Activated CD4-positive, alpha-beta T cell treated with anti-CD3 and anti-CD28 coated beads for 48 hours (primary cell): ENCODE data around the gene CDH23.
A peak's percentile ranks its signal among the peaks of the same experiment; 100 is the strongest.

Experiments used
- DNase-seq: peaks from one replicate; pipeline ENCODE4 v3.0.0-alpha.2; 2020

The CDH23 gene

GRCh38 chr10:71521504-71522441 lies 125.1 kb downstream of the CDH23 start:
- DNase-seq: no peak

- DNase-seq: no peak
Measured at GRCh38 chr10:71522442-71523144, 125.9 kb downstream of the CDH23 start.

- no peak for DNase-seq
Measured at GRCh38 chr10:71523756-71524155, 127.0 kb downstream of the CDH23 start.

- no peak for DNase-seq
Measured at GRCh38 chr10:71525092-71525491, 128.4 kb downstream of the CDH23 start.

GRCh38 chr10:71525721-71526120 lies 129.0 kb downstream of the CDH23 start:
- no peak for DNase-seq

- no peak for DNase-seq
Measured at GRCh38 chr10:71526653-71527052, 129.9 kb downstream of the CDH23 start.

- DNase-seq: no peak
Measured at GRCh38 chr10:71527135-71527534, 130.4 kb downstream of the CDH23 start.

- no peak for DNase-seq
Measured at GRCh38 chr10:71528371-71529206, 131.9 kb downstream of the CDH23 start.

GRCh38 chr10:71529207-71529827 lies 132.6 kb downstream of the CDH23 start:
- no peak for DNase-seq

- DNase-seq: no peak
Measured at GRCh38 chr10:71530781-71531180, 134.1 kb downstream of the CDH23 start.

- peak; percentile 68 for DNase-seq
Measured at GRCh38 chr10:71531485-71532446, 135.0 kb downstream of the CDH23 start.

- DNase-seq: no peak
Measured at GRCh38 chr10:71532878-71533277, 136.2 kb downstream of the CDH23 start.

GRCh38 chr10:71533936-71534335 lies 137.2 kb downstream of the CDH23 start:
- DNase-seq: no peak

- DNase-seq: no peak
Measured at GRCh38 chr10:71534568-71535194, 138.0 kb downstream of the CDH23 start.

GRCh38 chr10:71536332-71536731 lies 139.6 kb downstream of the CDH23 start:
- DNase-seq: no peak

- DNase-seq: no peak
Measured at GRCh38 chr10:71537125-71537524, 140.4 kb downstream of the CDH23 start.

GRCh38 chr10:71537681-71538080 lies 141.0 kb downstream of the CDH23 start:
- no peak for DNase-seq

- DNase-seq: no peak
Measured at GRCh38 chr10:71538608-71539260, 142.0 kb downstream of the CDH23 start.

GRCh38 chr10:71539442-71540118 lies 142.9 kb downstream of the CDH23 start:
- DNase-seq: no peak

- DNase-seq: no peak
Measured at GRCh38 chr10:71542478-71542877, 145.8 kb downstream of the CDH23 start.
